Breast epithelium (tissue), 3 donors: Measurements from ENCODE around the gene ABI3BP.

Experiments
- CTCF ChIP-seq, 3 donors: fragments of 450-650 bp; IDR thresholded peaks; one replicate each; pipeline ENCODE4 v1.5.1; 2016 to 2017; ENCODE audit warnings: antibody characterized with exemption in 3 of 3, mild to moderate bottlenecking in 3 of 3, moderate library complexity in 3 of 3
- POLR2A ChIP-seq: fragments of 450-650 bp; IDR thresholded peaks from one replicate; pipeline ENCODE4 v1.6.1; 2016; ENCODE audit warnings: antibody characterized with exemption, mild to moderate bottlenecking, moderate library complexity
- POLR2AphosphoS5 ChIP-seq, 3 donors: sonication (generic); formaldehyde crosslinking; IDR thresholded peaks; one replicate each; pipeline ENCODE4 v1.6.1; 2017; ENCODE audit warnings: antibody characterized with exemption in 3 of 3

DNA sequence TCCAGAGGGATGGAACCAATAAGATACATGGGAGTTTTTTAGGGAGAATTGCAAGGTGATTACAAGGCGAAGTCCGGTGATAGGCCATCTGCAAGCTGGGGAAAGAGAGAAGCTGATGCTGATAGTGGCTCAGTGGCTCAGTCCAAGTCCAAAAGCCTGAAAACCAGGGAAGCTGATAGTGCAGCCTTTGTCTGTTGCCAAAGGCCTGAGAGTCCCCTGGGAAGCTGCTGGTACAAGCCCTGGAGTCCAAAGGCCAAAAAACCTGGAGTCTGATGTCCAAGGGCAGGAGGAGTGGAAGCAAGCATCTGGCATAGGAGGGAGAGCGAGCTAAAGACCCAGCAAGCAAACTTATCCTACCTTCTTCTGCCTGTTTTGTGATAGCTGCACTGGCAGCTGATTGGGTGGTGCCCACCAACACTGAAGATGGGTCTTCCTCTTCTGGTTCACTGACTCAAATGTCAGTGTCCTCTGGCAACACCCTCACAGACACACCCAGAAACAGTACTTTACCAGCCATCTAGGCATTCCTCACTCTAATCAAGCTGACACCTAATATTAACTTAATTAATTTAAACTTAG lies 267.2 kb downstream of the ABI3BP start:
- TF ChIP-seq CTCF (IDR thresholded peaks at IDR 0.05) (no peak), POLR2A (no peak), POLR2AphosphoS5 (IDR thresholded peaks at IDR 0.05) (no peak)
